GM21447 (cell line): Measurements from ENCODE around the gene FDCSP.
"Not testable (repeated sequence)": the region's sequence is repeated elsewhere in the genome, so short reads cannot be mapped to it uniquely, and the experiment has no call there.

Experiments
- ATAC-seq: cut with Tn5 transposase; IDR thresholded peaks from one replicate; pipeline ENCODE4 v1.9.1; 2021; ENCODE audit not compliant: unreplicated experiment

Gene FDCSP

GRCh38 chr4:70225824-70226223, at the start of gene FDCSP:
Gene FDCSP, plus strand, starts transcription at chr4:70226124. Its CDS starts 5,071 bp downstream, at chr4:70231195.
- no peak for ATAC-seq

DNA sequence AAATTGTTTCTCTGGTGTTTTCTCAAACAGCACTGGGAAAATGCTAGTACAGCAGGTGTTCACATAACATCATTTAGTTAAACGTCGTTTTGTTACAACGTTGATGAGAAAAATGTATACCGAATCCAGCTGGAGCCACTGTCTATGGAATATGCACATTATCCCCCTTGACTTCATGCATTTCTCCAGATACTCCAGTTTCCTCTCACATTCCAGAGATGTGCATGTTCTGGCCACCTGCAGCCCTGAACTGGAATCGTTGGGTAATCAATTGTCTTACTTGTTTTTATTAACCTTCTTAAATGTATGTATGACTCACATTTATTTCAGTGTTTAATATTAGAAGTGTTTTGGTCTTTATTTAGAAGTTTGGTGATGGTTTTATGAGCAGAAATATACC, 48.8 kb upstream of the FDCSP start:
- no peak for ATAC-seq

GRCh38 chr4:70178075-70178660, 47.8 kb upstream of the FDCSP start:
- no peak for ATAC-seq

DNA sequence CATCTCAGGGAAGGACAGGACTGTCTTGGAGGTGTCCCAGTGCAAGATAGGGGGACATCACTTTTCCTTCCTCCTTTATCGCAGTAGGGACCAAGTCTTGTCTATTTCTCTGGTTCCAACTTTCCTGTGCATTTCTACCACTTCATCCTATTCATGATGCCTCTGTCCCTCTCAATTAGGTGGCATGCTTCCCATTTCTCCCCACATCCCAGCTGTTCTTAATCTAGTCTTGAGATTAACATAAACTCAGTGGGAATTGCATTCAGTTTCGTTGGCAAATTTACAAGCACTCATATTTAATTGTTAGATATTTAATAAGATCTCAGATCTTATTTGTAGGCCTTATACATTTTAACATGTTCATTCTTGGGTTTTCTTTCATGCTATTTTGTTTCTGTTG, 46.1 kb upstream of the FDCSP start:
- no peak for ATAC-seq

DNA sequence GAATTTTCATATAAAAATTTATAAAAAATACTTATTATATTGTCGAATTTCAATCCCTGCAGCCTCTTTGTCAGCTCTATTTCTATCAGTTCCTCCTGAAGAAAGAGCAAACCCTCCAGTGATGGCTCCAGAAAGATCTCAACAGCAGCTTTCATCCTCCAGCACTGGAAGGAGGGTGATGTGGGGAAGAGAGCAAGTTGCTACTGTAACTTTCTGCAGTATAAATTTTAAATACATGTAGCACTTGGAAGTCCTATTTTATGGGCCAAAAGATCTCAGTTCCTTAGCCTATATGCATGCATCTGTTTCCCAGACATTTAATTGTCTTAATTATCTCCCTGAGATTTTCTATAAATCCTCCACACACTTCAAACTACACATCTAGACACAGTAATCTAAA, 44.1 kb upstream of the FDCSP start:
- ATAC-seq = no peak

- ATAC-seq = no peak
Measured at GRCh38 chr4:70182517-70183167, 43.3 kb upstream of the FDCSP start.

DNA sequence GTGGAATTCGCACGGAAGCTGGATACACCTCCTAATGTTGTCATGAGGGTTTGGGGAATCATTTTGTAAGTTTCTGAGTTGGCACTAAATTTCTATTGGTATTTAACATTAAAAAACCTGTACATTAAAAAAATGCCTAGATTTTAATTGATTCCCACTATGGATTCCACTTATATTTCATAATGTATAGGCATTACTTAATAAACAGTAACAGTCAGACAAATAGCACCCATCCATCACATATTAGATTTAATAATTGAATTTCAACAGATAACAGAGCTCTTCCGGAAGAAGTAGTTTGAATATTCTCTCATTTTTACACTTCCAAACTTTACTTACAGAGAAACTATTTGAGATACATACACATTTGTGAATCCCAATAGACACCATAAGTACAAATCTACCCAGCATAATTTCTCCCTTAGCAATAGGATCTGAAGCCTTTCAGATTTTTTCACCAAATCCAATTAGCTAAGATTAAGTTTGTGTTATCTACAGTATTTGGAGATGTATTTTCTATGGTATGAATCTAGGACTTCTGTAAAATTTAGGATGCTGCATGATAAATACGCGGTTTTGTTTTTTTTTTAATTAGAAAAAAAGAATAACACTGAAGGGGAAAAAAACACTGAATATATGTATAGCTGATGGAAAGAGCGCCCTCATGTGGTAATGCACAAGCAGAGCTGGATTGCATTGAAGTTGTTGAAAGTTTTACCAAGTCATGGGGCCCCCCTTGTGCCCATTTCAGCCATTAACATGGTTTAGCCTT, 42.6 kb upstream of the FDCSP start:
- ATAC-seq = peak; percentile 81

- ATAC-seq = no peak
Measured at GRCh38 chr4:70183940-70184246, 42.0 kb upstream of the FDCSP start.

- ATAC-seq = no peak
Measured at GRCh38 chr4:70187216-70187615, 38.7 kb upstream of the FDCSP start.

DNA sequence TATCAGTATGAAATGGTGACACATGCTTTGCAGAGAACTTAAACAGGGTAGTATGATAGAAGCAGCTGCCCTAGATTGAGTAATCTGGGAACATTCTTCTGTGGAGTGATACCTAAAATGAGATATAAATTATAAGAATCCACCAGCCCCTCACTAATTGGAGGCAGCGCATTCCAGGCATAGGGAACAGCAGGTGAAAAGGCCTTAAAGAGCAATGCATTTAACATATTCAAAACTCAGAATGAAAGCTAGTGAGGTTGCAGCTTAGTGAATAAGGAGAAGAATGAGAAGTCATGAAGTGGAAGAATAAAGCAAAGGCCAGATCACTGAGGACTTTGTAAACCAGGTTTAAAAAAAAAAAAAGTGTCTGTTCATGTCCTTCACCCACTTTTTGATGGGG, 35.3 kb upstream of the FDCSP start:
- no peak for ATAC-seq

DNA sequence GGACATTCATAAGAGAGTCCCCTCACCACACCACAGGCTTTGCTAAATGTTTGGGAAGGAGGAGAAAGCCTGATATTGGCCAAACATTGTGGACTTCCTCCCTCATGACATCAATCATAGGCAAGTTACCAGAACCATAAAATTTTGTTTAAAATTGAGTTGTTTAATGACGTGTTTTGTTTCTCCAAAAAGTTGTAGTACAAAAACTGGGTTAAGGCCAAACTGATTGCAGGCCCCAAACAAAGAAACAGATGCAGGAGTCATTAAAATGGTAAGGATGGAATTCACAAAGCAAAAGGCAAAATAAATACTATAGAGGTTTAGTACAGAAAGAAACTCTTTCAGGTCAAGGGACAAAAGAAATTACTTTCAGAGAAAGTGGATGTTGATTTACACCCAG, 34.3 kb upstream of the FDCSP start:
- no peak for ATAC-seq

DNA sequence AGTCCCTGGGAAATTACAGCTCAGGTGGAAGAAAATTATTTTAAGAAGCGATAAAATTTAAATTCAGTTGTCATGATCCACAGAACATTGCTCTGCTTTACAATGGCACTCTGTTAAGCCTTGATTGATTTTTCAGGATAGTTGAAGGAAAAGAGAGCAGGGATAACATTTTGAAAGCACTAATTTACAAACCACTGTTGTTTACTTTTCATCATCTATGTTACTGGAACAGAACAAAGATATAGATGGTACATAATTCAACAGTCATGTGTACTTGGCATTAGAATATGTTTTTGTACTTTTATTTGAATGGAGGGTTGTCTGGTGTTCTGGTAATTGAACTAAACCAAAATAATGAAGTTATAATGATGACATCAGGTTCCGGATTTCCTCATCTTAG, 33.0 kb upstream of the FDCSP start:
- ATAC-seq = no peak

- no peak for ATAC-seq
Measured at GRCh38 chr4:70195425-70195824, 30.5 kb upstream of the FDCSP start, which contains the start of gene ODAM. Gene ODAM, plus strand, starts transcription at chr4:70195725. Its CDS starts 819 bp downstream, at chr4:70196544.

GRCh38 chr4:70196857-70197256, 29.1 kb upstream of the FDCSP start:
- ATAC-seq = no peak

DNA sequence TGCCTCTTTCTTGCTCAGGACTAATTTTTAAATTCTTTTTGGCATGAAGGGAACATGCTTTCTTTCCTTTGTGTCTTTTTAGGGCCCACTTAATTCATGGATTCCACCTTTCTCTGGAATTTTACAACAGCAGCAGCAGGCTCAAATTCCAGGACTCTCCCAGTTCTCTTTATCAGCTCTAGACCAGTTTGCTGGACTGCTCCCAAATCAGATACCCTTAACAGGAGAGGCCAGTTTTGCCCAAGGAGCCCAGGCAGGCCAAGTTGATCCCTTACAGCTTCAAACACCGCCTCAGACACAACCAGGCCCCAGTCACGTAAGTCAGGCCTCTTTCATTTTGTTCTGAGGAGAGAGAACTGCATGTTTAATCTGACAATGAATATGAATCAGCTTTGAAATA, 28.1 kb upstream of the FDCSP start:
- no peak for ATAC-seq

GRCh38 chr4:70203601-70204000, 22.3 kb upstream of the FDCSP start:
- no peak for ATAC-seq

- ATAC-seq = not testable (repeated sequence)
Measured at GRCh38 chr4:70212752-70213151, 13.2 kb upstream of the FDCSP start.

GRCh38 chr4:70216109-70216508, 9.8 kb upstream of the FDCSP start:
- ATAC-seq = not testable (repeated sequence)

- not testable (repeated sequence) for ATAC-seq
Measured at GRCh38 chr4:70216550-70216949, 9.4 kb upstream of the FDCSP start.

GRCh38 chr4:70221389-70221788, 4.5 kb upstream of the FDCSP start:
- ATAC-seq = not testable (repeated sequence)

GRCh38 chr4:70221818-70222217, 4.1 kb upstream of the FDCSP start:
- ATAC-seq = not testable (repeated sequence)

DNA sequence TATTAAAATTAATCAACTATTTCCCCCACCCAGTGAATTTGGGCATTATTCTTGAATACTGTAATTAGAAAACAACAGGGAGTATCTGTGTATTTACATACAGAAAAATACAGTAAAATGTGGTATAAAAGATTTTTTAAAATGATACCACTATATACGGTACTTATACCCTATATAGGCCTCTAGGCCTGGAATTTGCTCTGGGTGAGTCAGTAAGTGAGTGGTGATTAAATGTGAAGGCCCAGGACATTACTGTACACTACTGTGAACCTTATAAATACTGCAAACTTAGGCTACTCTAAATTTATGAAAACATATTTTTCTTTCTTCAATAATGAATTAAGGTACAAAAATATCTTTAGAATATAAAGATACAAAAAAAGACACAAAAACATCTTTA, 10.2 kb downstream of the FDCSP start:
- no peak for ATAC-seq
